Activated CD4-positive, CD25-positive, alpha-beta regulatory T cell treated with anti-CD3 and anti-CD28 coated beads, Interleukin-2, amount 50 U/mL, for 16 hours (primary cell): ENCODE data around the gene TMEM59L.

Experiments
- DNase-seq: peaks from one replicate; pipeline ENCODE4 v3.0.0-alpha.2; 2020; ENCODE audit warnings: low read depth, low spot score

The TMEM59L gene

GRCh38 chr19:18636969-18637629 lies 24.4 kb downstream of the TMEM59L start, which contains the start of gene KLHL26:
Gene KLHL26, plus strand, starts transcription at chr19:18637028. Its CDS starts 27 bp downstream, at chr19:18637055.
- no peak for DNase-seq

- DNase-seq: no peak
These were observed 25.3 kb downstream of the TMEM59L start for GRCh38 chr19:18637673-18638630.

GRCh38 chr19:18639706-18640243 lies 27.1 kb downstream of the TMEM59L start:
- DNase-seq: no peak

GRCh38 chr19:18644196-18645034 lies 31.7 kb downstream of the TMEM59L start:
- DNase-seq: no peak

GRCh38 chr19:18645035-18645511 lies 32.4 kb downstream of the TMEM59L start:
- no peak for DNase-seq

GRCh38 chr19:18646535-18647370 lies 34.1 kb downstream of the TMEM59L start:
- DNase-seq: no peak

GRCh38 chr19:18647371-18647767 lies 34.7 kb downstream of the TMEM59L start:
- no peak for DNase-seq

GRCh38 chr19:18647807-18648206 lies 35.1 kb downstream of the TMEM59L start:
- DNase-seq: no peak

- DNase-seq: no peak
These were observed 36.3 kb downstream of the TMEM59L start for GRCh38 chr19:18648973-18649315.

GRCh38 chr19:18649371-18650020 lies 36.8 kb downstream of the TMEM59L start:
- no peak for DNase-seq

GRCh38 chr19:18650021-18650390 lies 37.3 kb downstream of the TMEM59L start:
- DNase-seq: no peak

- no peak for DNase-seq
These were observed 37.9 kb downstream of the TMEM59L start for GRCh38 chr19:18650468-18651041.

- DNase-seq: no peak
These were observed 38.6 kb downstream of the TMEM59L start for GRCh38 chr19:18651300-18651699.

GRCh38 chr19:18651733-18652132 lies 39.1 kb downstream of the TMEM59L start:
- DNase-seq: no peak

- no peak for DNase-seq
These were observed 41.2 kb downstream of the TMEM59L start for GRCh38 chr19:18653853-18654252.

- DNase-seq: no peak
These were observed 41.8 kb downstream of the TMEM59L start for GRCh38 chr19:18654469-18654868.

GRCh38 chr19:18655173-18655844 lies 42.6 kb downstream of the TMEM59L start:
- DNase-seq: no peak

GRCh38 chr19:18656337-18657086 lies 43.8 kb downstream of the TMEM59L start:
- no peak for DNase-seq
